GM20000 (cell line): ENCODE data around the gene DPP6.
A peak's percentile ranks its signal among the peaks of the same experiment; 100 is the strongest.
"Not testable (repeated sequence)": the region's sequence is repeated elsewhere in the genome, so short reads cannot be mapped to it uniquely, and the experiment has no call there.

Experiments used
- DNase-seq: peaks from one replicate; pipeline ENCODE4 v3.0.0; 2012; ENCODE audit warnings: low spot score

Gene DPP6

DNA sequence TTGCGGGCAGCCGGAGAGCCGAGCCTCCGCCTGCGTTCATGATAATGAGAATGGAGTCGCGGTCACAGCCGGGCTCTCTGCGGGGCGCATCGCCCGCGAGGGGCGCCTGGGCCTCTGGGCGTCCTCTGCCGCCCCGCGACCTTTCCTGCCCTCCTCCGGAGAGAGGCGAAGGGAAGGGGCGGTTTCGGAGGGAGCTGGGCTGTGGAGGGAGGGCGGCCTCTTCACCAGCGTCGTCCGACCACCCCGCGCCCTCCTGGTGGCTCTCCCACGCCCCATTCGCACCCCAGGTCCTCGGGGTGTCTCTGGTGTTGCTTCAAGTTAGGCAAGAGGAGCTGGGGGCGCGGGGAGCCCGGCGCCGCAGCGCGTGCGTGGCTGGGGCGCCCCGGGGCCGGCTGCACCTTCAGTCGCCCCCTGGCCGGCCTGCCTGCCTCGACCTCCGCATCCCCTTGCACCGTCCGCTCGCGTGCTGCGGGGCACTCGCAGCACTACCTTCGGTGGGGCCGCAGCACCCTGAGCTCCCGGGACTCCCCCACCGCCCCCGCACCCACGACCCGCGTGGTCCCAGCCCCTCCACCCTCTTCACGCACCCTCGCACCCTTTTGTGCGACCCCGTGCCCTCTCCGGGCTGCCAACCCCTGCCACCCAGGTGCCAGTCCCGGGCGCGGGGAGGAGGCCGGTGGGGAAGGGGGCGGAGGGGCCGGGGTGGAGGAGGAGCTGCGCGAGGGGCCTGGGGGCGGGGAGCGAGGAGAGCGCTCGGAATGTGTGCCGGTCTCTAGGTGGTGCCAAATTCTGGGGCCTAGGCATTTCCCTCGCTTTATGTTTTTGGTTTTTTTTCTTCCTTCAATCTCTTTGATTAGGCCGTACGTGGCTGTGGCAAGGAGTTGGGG is at the start of gene DPP6:
Gene DPP6, plus strand, starts transcription at position 756 of the 887 bp plus-strand sequence.
- DNase-seq = not testable (repeated sequence)

DNA sequence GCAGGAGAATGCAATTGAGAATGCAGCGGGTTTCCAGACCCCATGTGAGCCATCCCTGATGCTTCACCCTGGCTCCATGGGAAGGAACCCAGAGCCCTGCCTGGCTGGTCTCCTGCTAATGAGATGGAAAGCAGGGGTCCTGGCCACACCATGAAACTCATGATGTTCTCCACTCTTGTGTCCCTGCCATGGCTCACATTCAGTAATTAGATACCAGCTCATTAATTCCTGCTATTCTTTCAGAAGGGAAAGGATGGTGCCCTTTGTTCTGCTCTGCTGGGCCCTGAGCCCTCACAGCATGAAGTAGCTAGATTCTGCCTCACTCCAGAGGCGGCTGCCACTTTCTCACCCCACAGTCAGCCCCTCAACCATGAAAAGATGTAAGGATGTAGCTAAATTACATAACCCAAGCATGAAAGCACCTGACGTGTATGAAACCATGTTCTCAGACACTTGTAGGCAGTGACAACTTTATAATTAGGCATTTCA is 42.7 kb upstream of the DPP6 start:
- not testable (repeated sequence) for DNase-seq

DNA sequence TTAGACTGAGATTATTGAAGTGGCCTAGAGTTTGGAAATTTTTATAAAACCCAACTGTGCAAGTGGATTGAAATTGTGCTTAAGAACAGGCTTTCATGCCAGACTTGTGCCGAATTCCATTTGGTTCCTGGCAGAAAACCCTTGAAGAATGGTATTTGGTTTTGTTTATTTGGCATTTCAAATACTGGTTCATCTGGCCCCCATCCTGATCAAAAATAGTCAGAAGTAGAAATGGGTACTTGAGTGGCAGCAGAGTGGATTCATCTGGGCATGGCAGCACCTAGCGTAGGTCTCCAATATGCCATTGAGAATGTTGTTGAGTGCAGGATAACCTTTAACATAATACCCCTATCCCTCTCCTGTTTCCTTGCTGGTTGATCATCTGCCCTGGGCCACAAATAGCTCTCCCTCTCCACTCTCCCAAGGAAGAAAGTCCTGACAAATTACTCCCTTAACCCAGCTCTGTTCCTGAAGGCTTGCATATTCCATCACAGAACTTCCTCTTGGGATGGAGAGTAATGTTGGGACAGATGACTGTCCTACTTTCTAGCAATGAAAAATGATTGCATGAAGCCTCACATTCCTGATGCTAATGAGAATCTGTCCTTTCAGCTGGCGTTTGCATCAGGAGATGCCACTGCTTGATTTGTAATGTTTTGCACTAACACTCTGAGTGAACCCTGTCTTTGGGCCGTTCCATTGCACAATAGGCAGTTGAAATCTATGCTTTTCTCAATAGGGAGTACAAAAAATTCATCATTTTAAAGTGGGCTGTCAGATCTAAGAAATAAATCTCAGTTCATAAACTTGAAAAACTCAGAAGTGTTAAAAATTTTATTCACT is 41.3 kb upstream of the DPP6 start:
- DNase-seq = not testable (repeated sequence)

DNA sequence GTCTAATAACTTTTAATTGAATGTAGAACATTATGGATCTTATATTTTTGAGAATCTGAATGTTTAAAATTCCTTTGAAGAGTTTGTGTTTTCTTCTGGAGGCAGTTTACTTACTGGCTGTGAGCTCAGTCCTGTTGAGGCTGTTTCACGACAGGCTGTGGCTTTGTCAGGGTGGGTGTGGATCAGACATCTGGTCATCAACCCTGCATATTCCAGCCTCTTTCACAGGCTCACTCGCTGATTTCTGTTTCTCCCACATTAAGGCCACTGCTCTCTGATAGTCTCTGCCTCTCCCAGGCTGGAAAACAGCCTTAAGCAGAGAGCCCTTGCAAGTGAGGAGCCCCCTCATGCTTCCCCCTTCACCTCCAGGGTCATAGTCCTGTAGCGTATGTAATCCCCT is 39.4 kb upstream of the DPP6 start:
- DNase-seq = not testable (repeated sequence)

DNA sequence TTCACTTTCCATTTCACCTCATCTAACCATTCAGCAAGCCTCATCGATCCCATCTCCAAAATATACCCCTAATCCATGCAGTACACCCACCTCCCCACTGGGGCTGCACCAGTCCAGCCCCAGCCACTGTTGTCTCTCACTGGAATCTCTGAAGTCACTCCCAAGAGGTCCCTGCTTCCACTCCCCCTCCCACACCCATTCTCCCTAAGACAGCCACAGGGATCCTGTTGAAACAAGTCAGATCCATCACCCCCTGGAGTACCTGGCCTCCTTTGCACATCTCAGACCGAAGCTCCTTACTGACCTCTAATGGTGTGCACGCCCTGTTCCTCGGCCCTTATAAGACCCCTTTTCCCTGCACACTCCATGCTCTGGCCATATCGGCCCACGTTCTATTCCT is 36.6 kb upstream of the DPP6 start:
- not testable (repeated sequence) for DNase-seq

DNA sequence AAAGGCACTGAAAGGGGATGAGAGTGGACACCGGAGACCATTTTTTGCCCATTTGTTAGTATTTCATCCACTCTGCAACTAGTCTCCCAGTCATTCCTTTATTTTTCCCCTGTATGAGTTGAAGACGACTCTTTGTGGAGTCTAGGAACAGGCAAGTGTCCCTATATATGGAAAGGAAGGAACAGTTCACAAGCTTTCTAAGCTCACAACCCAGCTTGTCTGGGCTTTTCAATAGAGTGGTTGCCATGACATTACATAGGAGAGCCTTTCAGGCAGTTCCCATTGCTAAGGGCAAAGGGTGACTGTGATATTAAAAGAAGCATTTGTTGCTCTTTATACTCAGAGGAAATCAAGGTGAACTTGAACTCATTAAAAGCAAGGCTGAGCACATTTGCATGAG is 33.8 kb upstream of the DPP6 start:
- DNase-seq = not testable (repeated sequence)

DNA sequence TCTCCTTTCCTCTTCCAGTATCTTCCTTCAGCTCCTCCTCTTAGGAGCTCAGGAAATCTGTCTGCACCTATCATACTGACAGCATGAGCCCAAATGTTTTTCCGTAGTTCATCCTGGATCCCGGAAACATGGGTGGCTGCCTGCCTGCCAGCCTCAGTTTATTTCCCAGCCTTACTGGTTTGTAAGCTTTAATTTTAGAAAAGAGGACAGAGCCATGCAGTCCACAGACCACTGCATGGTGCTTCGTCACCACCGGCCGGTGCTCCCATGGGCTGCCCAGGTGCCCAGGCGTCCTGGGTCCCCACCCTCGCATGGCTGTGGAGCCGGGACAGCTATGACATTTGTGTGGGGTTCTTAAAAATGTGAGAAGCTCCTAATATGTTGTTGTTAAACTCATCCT is 24.4 kb upstream of the DPP6 start:
- not testable (repeated sequence) for DNase-seq

DNA sequence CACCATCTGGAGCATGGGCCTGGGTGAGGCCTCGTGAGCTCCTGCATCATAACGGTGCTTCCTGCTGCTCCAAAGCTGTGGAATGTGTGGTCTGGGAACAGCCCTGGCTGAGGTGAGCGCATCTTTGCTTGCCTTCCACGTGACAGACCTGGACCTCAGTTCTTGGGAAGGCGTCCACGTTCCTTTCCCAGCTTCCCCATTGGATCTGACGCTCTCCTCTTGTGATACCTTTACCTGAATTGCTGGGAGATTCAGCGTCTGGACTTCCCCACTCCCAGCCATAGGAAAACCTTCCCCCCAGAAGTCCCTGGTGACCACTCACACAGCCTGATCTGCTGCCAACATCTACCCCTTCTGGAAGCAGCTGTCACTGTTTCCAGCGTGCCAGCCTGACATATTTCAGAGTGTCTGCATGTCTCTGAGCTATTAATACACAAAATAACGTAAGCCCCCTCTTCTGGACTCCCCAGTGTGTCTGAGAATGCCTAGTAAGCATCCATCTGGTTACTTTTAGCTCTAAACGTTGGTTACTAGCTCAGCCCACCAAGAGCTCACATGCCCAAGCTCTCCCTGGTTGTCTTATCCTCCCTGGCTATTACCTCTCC is 21.6 kb upstream of the DPP6 start:
- DNase-seq = not testable (repeated sequence)

DNA sequence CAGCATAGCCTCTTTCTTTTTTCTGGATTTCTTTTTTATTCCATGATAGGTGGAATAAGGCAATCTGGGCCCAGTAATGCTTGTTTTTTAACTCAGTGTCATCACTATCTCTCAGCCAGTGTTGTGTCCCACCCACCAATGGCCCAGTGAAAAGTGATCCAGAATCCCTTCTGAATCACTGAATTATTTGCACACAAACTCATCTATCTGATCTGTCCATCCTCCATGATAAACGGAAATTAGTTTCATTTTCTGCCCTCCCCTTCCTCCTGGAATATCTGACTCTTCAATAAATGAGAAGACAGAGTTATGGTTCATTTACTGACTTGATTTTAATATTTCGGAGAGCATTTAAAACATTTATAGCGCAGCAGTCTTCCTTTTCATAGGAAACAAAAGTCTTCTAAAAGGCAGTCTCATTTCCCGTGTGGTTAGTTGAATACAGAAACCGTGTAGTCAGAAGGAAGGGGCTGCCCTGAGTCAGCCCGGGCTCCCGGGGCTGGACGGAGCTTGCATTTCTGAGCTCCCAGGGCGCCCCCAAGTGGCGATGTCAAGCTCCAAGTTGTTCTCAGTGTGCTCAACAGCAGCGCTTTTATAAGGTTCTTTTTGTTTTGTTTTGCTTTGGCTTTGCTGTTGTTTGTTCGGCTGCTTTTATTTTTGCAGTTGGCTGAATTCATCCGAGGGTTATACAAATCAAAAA is 12.6 kb upstream of the DPP6 start:
- not testable (repeated sequence) for DNase-seq

DNA sequence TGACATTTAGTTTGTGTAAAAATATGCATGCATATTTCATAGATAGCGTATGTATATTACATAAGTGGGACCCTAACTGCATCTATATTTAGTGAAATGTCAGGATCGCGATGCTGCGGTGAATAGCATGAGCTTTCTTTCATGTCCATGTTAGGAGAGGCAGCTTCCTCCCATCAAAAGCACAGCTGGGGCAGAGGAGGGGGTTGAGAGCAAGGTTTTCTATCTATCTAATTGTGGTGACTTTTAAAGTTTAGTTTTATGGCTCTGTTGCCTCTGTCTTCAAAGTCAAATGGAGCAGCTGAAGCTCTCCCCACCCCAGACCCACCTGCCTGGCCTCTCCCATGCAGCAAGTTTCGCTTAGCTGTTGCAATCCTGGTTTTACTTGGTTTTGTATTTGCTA is 1.8 kb upstream of the DPP6 start:
- DNase-seq = not testable (repeated sequence)

DNA sequence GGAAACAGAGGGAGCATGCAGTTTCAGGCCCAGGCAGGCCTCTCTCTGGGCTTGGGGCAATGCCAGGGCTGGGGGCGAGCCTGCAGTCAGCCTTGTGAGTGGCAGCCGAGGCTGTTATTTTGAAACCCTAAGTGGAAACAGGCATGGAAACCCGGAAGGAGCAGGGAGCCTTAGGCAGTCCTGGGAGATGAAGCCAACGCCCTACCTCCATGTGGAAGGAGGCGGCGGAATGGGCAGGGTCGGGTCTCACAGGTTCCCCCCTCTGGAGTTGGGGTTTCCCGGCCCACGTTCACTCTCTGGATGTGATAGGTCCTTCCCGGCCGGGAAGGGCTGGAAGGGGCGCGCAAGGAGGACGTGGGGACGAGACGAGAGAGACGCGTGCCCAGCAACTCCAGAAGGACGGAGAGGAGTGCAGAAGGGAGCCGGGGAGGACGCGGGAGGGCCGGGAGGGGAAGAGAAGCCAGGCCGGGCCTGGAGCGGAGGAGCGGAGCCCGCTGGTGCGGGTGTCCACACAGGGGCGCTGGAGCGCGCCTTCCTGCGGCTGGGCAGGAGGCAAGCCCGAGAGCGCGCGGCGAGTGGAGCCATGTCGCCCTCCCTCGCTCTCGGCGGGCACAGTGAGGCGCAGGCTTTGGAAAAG is 1.1 kb upstream of the DPP6 start:
- not testable (repeated sequence) for DNase-seq

DNA sequence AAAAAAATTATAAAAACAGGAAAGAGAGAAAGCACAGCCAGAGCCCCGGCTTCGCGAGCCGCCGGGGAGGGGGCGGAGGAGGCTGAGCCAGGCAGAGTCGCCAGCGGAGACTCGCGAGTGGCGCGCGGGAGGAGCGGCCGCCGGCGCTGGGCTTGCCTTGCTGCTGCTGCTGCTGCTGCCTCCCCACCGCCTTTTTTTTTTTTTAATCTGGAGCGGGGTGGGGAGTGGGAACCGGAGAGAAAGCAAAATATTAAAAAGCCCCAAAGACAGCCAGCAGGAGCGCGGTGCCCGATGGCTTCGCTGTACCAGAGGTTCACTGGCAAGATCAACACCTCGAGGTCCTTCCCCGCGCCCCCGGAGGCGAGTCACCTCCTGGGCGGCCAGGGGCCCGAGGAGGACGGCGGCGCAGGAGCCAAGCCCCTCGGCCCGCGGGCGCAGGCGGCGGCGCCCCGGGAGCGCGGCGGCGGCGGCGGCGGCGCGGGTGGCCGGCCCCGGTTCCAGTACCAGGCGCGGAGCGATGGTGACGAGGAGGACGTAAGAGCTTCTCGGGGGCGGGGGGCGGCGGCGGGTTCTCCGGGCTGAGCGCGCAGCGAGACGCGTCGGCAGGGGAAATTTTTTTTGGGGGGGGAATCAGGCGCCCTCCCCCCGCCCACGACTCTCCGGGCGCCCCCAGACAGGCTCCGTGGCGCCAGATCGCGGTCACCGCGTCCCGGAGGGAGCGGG is 493 bp downstream of the DPP6 start:
- not testable (repeated sequence) for DNase-seq

DNA sequence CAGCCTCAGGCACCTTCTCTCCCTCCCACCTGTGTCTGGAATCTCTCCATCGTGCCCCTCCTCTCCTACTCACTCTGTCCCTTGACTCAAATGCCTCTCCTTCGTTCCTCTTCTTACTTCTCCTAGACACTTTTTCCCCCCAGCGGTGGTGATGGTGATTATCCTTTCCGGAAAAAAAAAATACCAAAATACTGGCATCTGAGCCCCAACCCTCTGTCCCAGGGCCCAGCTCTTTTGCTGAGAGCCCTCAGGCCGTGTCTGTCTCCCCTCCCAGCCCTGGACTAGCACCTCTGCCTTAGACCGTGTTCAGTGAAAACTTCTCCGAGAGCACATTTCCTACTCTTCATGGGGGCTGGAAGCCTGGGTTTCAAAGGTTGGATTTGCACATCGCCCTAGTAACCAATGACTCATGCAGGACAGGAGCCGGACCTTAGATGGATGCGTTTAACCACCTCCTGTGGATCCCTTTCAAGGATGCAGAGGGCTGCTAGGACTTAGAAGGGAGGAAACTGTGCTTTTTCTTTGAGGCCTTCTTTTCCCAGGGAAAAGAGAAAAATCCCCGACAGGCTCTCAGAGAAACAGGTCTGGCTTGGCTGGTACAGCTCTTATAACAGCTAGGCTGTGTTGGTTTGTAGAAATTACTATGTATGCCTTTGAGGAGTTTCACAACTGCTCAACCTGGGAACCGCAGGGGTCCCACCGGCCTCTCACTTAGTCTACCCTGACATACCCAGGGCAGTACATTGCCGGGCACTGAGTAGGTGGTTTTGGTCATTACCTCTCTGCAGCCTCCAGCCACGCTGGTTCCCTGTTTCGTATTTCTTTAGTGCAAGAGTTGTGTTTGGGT is 1.5 kb downstream of the DPP6 start:
- not testable (repeated sequence) for DNase-seq

DNA sequence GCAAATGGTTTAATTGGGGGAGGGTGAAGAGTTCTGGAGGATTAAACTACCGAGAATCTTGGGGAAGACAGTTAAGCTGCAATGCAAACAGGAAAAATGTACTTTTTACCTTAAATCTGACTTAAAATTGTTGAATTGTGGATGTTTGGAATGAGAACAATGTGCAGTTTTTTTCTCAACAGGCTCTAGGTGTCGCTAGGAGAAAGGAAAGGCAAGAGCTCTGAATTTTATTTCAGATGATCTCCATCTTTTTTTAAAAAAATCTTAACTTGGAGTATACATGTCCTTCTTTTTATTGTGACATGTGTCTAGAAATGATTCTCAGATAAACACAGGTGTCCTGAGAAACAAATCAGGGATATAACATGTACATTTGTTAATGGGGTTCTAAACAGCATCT is 2.5 kb downstream of the DPP6 start:
- DNase-seq = not testable (repeated sequence)

DNA sequence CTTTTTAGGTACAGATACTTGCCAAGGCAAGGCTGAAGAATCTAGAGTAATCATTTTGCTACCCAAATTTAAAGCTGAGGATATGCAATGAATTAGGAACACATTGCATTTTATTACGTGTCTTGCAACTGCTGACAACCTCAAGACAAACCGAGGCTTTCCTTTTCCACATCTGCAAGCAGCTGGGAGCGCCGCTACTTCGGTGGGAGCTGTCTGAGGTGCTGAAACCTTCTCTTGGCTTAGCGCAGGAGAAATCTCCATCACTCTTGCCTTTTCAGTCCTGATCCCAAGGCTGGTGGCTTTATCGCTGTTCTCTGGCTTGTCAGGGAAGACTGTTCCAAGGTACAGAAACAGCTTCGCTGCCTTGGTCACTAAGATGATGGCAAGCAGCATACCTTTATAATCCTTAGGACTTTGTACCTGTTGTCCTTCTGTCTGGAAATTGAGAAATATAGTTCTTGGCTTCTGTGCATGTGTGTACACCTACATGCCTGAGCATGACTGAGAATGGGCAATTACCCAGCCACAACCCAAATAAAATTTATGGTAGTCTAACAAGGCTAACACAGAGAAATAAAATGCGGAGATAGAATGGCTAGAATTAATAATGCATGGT is 3.4 kb downstream of the DPP6 start:
- peak; percentile 10 for DNase-seq

DNA sequence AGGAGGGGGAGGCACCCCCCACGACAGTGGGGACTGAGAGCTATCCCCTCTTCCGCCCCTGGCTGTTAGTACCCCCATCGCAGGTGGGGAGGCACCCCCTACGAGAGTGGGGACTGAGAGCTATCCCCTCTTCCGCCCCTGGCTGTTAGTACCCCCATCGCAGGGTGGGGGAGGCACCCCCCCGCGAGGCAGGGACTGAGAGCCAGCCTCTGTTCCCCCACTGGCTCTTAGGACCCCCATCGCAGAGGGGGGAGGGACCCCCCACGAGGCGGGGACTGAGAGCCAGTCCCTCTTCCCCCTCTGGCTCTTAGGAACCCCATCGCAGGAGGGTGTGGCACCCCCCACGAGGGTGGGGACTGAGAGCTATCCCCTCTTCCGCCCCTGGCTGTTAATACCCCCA is 6.6 kb downstream of the DPP6 start:
- DNase-seq = not testable (repeated sequence)

DNA sequence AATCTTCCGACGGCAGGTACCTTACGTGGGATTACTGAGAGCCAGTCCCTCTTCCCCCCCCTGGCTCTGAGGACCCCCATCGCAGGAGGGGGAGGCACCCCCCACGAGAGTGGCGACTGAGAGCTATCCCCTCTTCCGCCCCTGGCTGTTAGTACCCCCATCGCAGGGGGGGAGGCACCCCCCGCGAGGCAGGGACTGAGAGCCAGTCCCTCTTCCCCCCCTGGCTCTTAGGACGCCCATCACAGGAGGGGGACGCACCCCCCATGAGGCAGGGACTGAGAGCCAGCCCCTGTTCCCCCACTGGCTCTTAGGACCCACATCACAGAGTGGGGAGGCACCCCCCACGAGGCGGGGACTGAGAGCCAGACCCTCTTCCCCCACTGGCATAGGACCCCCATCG is 8.4 kb downstream of the DPP6 start:
- DNase-seq = not testable (repeated sequence)

DNA sequence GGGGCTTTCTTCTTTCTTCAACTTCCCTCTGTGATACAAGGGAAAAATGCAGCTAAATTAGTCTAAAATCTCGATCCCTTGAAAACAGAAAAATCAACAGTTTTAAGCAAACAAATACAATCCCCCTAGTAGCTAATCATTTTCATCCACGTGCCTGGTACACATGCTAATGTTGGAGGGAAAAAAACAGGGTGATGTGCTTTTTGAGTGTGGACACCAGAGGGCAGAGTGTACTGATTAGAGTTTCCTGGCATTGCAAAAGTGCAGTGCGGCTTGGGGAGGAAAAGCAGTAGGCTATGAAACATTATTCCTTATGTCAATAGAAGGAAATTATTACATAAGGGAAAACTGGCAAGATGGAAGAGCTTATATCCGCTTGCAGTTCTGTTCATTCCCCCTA is 19.6 kb downstream of the DPP6 start:
- not testable (repeated sequence) for DNase-seq
